Upper lobe of left lung (tissue), 6 donors: ENCODE data around the gene RASSF5. TPM values are rescaled to one million over a fixed set of nuclear protein-coding genes. Genes with fewer than 3 reads are reported as not detected.
A peak's percentile ranks its signal among the peaks of the same experiment; 100 is the strongest.

Experiments used
- ATAC-seq, 2 donors: fragments of 200-7000 bp; cut with Tn5 transposase; one replicate each; pipeline ENCODE4 v1.9.1; 2022; ENCODE audit warnings: mild to moderate bottlenecking in 2 of 2, moderate library complexity in 2 of 2; ENCODE audit not compliant: low FRiP score in 2 of 2
- DNase-seq, 2 donors: peaks; one replicate each; pipeline ENCODE4 v3.0.0-alpha.2; 2019 to 2020
- H3K27ac ChIP-seq, 4 donors: fragments of 200-600 bp; sonication (generic); one replicate each; pipeline ENCODE4 v1.5.1; 2016 to 2019
- H3K27me3 ChIP-seq, 4 donors: fragments of 200-600 bp; sonication (generic); one replicate each; pipeline ENCODE4 v1.5.1; 2017 to 2019
- H3K36me3 ChIP-seq, 4 donors: fragments of 200-600 bp; sonication (generic); one replicate each; pipeline ENCODE4 v1.5.1; 2016 to 2019
- H3K4me1 ChIP-seq, 4 donors: fragments of 200-600 bp; sonication (generic); one replicate each; pipeline ENCODE4 v1.5.1; 2018 to 2019
- H3K4me3 ChIP-seq, 4 donors: fragments of 200-600 bp; sonication (generic); one replicate each; pipeline ENCODE4 v1.5.1; 2017 to 2019; ENCODE audit warnings: mild to moderate bottlenecking in 2 of 4, moderate library complexity in 1 of 4
- H3K9me3 ChIP-seq, 4 donors: fragments of 200-600 bp; sonication (generic); one replicate each; pipeline ENCODE4 v1.5.1; 2018 to 2019
- CTCF ChIP-seq, 6 experiments: fragments of 450-650 bp in 4 of 6; fragments of 200-600 bp in 2 of 6; sonication (generic) in 2 of 6; IDR thresholded peaks; one replicate each; pipeline ENCODE4 v1.5.1; 2016 to 2019; ENCODE audit warnings: antibody characterized with exemption in 6 of 6
- EP300 ChIP-seq, 4 donors: sonication (generic); formaldehyde crosslinking; IDR thresholded peaks; one replicate each; pipeline ENCODE4 v1.5.1; 2017; ENCODE audit warnings: antibody characterized with exemption in 4 of 4, control low read depth in 2 of 4
- POLR2A ChIP-seq, 4 donors: fragments of 450-650 bp; IDR thresholded peaks; one replicate each; pipeline ENCODE4 v1.5.1; 2016 to 2017; ENCODE audit warnings: antibody characterized with exemption in 4 of 4, mild to moderate bottlenecking in 2 of 4
- POLR2AphosphoS5 ChIP-seq, 2 donors: sonication (generic); formaldehyde crosslinking; IDR thresholded peaks; one replicate each; pipeline ENCODE4 v1.5.1; 2017; ENCODE audit warnings: antibody characterized with exemption in 2 of 2
- WGBS, 2 donors: methylation state at CpG; one replicate each; pipeline ENCODE4 v1.1.5; 2017 to 2018; 5-methylcytosine and 5-hydroxymethylcytosine counted together
- total RNA-seq, 6 donors: library from RNA; depleted of rRNA in 4 of 6; stranded (reverse); fragments of >200 nt in 4 of 6; gene quantifications; one replicate each; pipeline versions ENCODE4 v1.1.0 to v1.2.1, GENCODE V29; 2016 to 2021
- donor health status: DM: no; HTN: no; CAD: no; lungs with moderate emphysema.
- donor health status: DM: no; HTN: yes; CAD: no; lungs with severe emphysema.

Gene RASSF5
- total RNA-seq, 6 donors from 2014 or later = 47.2 to 61.1 (median 54.9) TPM

- Histone ChIP-seq H3K27me3 (no peaks in the 10 kb centered on the region), H3K4me3 (no peak overlapping the region), H3K9me3 (no peaks in the 10 kb centered on the region), H3K4me1 (peaks cover 0 to 19% (median 5%) of the 10 kb centered on the region in 4 donors), H3K36me3 (peaks cover 0 to 24% (median 9%) of the 10 kb centered on the region in 4 donors), H3K27ac (no peak overlapping the region)
- DNase-seq = no peak
- 86 to 87% methylated on average over 3 of the region's 3 CpGs for WGBS, 2 donors
- TF ChIP-seq POLR2A (IDR thresholded peaks at IDR 0.05) (no peak), CTCF (IDR thresholded peaks at IDR 0.05) (no peak), POLR2AphosphoS5 (IDR thresholded peaks at IDR 0.05) (no peak), EP300 (IDR thresholded peaks at IDR 0.05) (no peak)
- ATAC-seq = no peak
Observed at GRCh38 chr1:206488466-206488865, 18.9 kb upstream of the RASSF5 start.

- Histone ChIP-seq H3K4me1 (peaks cover 3 to 22% (median 10%) of the 10 kb centered on the region in 4 donors), H3K4me3 (no peak overlapping the region), H3K27ac (no peak overlapping the region), H3K36me3 (peaks cover 0 to 20% (median 4%) of the 10 kb centered on the region in 4 donors), H3K27me3 (no peaks in the 10 kb centered on the region), H3K9me3 (no peaks in the 10 kb centered on the region)
- 68 to 86% methylated on average over 12 to 22 of the region's 22 CpGs for whole genome bisulfite sequencing, 2 donors
- ATAC-seq (peak; percentile 84 to 90), DNase-seq (peak in 1 of 2 donors; percentile 82)
- TF ChIP-seq CTCF (IDR thresholded peaks at IDR 0.05) = peak; percentile 90 to 93 (median 92)
- no peak for TF ChIP-seq POLR2A (IDR thresholded peaks at IDR 0.05)
- no peak for TF ChIP-seq POLR2AphosphoS5 (IDR thresholded peaks at IDR 0.05)
- no peak for TF ChIP-seq EP300 (IDR thresholded peaks at IDR 0.05)
Observed at GRCh38 chr1:206489980-206490770, 17.2 kb upstream of the RASSF5 start.

- WGBS, 2 donors = 75 to 89% methylated on average over 12 of the region's 12 CpGs
- DNase-seq = no peak
- no peak overlapping the region for H3K4me3 ChIP-seq
Observed at GRCh38 chr1:206490771-206491405, 16.4 kb upstream of the RASSF5 start.

GRCh38 chr1:206491616-206492015 is 15.7 kb upstream of the RASSF5 start:
- Histone ChIP-seq H3K27me3 (no peaks in the 10 kb centered on the region), H3K36me3 (peaks cover 0 to 19% (median 4%) of the 10 kb centered on the region in 4 donors), H3K9me3 (no peaks in the 10 kb centered on the region), H3K4me1 (peaks cover 17 to 35% (median 23%) of the 10 kb centered on the region in 4 donors), H3K4me3 (no peak overlapping the region), H3K27ac (no peak overlapping the region)
- 81 to 90% methylated on average over 2 to 4 of the region's 4 CpGs for WGBS, 2 donors
- no peak for ATAC-seq
- TF ChIP-seq CTCF (IDR thresholded peaks at IDR 0.05) (no peak), POLR2AphosphoS5 (IDR thresholded peaks at IDR 0.05) (no peak), EP300 (IDR thresholded peaks at IDR 0.05) (no peak), POLR2A (IDR thresholded peaks at IDR 0.05) (no peak)
- peak in 1 of 2 donors; percentile 56 for DNase-seq

More at GRCh38 chr1:206490771-206491405, 16.4 kb upstream of the RASSF5 start:
- H3K27ac ChIP-seq = no peak overlapping the region
- H3K9me3 ChIP-seq = no peaks in the 10 kb centered on the region
- no peak for ATAC-seq
- peaks cover 10 to 29% (median 16%) of the 10 kb centered on the region in 4 donors for H3K4me1 ChIP-seq
- peaks cover 0 to 19% (median 4%) of the 10 kb centered on the region in 4 donors for H3K36me3 ChIP-seq
- no peak for TF ChIP-seq CTCF (IDR thresholded peaks at IDR 0.05)
- no peak for TF ChIP-seq POLR2AphosphoS5 (IDR thresholded peaks at IDR 0.05)
- TF ChIP-seq EP300 (IDR thresholded peaks at IDR 0.05) = no peak
- TF ChIP-seq POLR2A (IDR thresholded peaks at IDR 0.05) = no peak
- H3K27me3 ChIP-seq = no peaks in the 10 kb centered on the region
